MM.1S (cell line): ENCODE results near the gene TYW3.

ENCODE experiments used
- EZH2 ChIP-seq: fragments of 300-600 bp; sonication (generic); optimal IDR thresholded peaks from 2 replicates; pipeline ENCODE3; 2017; ENCODE audit warnings: low read depth, mild to moderate bottlenecking, antibody characterized with exemption, low read length, mixed read lengths
- TF ChIP-seq, protein P1 (sequence below): fragments of 300-600 bp; sonication (generic); IDR thresholded peaks from 2 replicates; pipeline ENCODE4 v1.5.1; 2016; ENCODE audit warnings: antibody characterized with exemption, low read length, mixed read lengths

DNA sequence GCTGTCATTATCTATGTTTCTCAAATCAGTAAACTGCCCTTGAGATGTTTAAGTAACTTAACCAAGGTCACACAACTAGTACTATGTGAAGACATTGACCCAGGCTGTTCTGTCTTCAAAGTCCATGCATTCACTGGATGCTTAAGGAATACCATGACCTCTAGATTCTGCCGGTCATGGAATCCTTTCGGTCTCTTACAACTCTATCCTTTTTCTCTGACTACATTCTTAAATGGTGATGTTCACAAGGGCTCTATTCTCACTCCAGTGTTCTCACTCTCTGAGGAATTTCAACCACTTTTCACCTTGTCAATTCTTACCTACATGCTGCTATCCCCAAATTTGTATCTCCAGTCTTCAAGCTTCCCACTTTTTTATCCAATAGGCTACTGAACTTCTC lies 15.3 kb upstream of the TYW3 start:
- TF ChIP-seq, protein P1, sequence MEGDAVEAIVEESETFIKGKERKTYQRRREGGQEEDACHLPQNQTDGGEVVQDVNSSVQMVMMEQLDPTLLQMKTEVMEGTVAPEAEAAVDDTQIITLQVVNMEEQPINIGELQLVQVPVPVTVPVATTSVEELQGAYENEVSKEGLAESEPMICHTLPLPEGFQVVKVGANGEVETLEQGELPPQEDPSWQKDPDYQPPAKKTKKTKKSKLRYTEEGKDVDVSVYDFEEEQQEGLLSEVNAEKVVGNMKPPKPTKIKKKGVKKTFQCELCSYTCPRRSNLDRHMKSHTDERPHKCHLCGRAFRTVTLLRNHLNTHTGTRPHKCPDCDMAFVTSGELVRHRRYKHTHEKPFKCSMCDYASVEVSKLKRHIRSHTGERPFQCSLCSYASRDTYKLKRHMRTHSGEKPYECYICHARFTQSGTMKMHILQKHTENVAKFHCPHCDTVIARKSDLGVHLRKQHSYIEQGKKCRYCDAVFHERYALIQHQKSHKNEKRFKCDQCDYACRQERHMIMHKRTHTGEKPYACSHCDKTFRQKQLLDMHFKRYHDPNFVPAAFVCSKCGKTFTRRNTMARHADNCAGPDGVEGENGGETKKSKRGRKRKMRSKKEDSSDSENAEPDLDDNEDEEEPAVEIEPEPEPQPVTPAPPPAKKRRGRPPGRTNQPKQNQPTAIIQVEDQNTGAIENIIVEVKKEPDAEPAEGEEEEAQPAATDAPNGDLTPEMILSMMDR = no peak
- no peak for TF ChIP-seq EZH2
